HepG2 (cell line): ENCODE results near the gene METAP1. TPM values are rescaled to one million over a fixed set of nuclear protein-coding genes. Genes with fewer than 3 reads are reported as not detected.

Experiments used
- ATAC-seq: fragments of 200-7000 bp; cut with Tn5 transposase; 3 replicates; pipeline ENCODE4 v1.9.1; 2020; ENCODE audit warnings: mild to moderate bottlenecking, moderate library complexity
- BruUV-seq: library from RNA; stranded (reverse); fragments of 400-500 nt; replicated peaks from 2 replicates; lab custom pipeline; 2021; lab: Mats Ljungman, UMichigan
- CTCF ChIA-PET: fragments of 300-600 bp; formaldehyde crosslinking; extraction: SDS; loops from one replicate; lab custom pipeline; 2021; ENCODE audit warnings: low total read pairs, inconsistent platforms, low intra/inter-chr PET ratio; lab: Yijun Ruan, JAX
- POLR2A ChIA-PET: fragments of 350-600 bp; sonication (Branson Sonifier 250); formaldehyde crosslinking; loops from one replicate; lab custom pipeline; 2020; ENCODE audit warnings: antibody characterized with exemption, inconsistent platforms; lab: Yijun Ruan, JAX
- DNase-seq: peaks from one replicate; pipeline ENCODE4 v3.0.0-alpha.2; 2015; ENCODE audit warnings: low spot score
- FAIRE-seq: peaks from 3 replicates; lab custom pipeline; 2011; peaks lifted over from hg19 to GRCh38; lab: Jason Lieb, UNC
- H2AFZ ChIP-seq: one replicate; pipeline ENCODE4 v1.6.1; 2011; ENCODE audit warnings: low read length, inconsistent platforms
- H3K27ac ChIP-seq: fragments of 300-600 bp; 3 replicates; pipeline ENCODE4 v1.8.0; 2011; ENCODE audit warnings: mixed run types, mild to moderate bottlenecking, mixed read lengths, low read length, inconsistent platforms; ENCODE audit not compliant: insufficient read depth; ENCODE audit errors: extremely low read length
- H3K27me3 ChIP-seq, 2 experiments: fragments of 200-600 bp in 1 of 2; 2 replicates in 1 of 2; 3 replicates in 1 of 2; pipeline versions ENCODE4 v1.6.0 to v1.8.0; 2011; ENCODE audit warnings: low read length in 2 of 2, mild to moderate bottlenecking in 2 of 2, moderate library complexity in 2 of 2, inconsistent platforms in 1 of 2; ENCODE audit not compliant: insufficient read depth in 2 of 2, control insufficient read depth in 1 of 2
- H3K36me3 ChIP-seq, 2 experiments: fragments of 200-600 bp in 1 of 2; replicated peaks in 1 of 2; 2 replicates in 1 of 2; 3 replicates in 1 of 2; pipeline versions ENCODE4 v1.5.1 to v1.8.0; 2011; ENCODE audit warnings: low read length in 2 of 2, inconsistent platforms in 1 of 2; ENCODE audit not compliant: insufficient read depth in 2 of 2, control insufficient read depth in 1 of 2
- H3K4me1 ChIP-seq: 2 replicates; pipeline ENCODE4 v1.5.1; 2012; ENCODE audit warnings: low read length, inconsistent platforms; ENCODE audit not compliant: insufficient read depth
- H3K4me2 ChIP-seq: 2 replicates; pipeline ENCODE4 v1.6.0; 2011; ENCODE audit warnings: low read depth, low read length, inconsistent platforms
- H3K4me3 ChIP-seq, 3 experiments: fragments of 200-600 bp in 1 of 3; sonication (generic), shearing (Covaris generic) in 1 of 3; replicated peaks in 1 of 3; 2 replicates each; pipeline ENCODE4 v1.5.1; 2011 to 2016; ENCODE audit warnings: low read length in 3 of 3, inconsistent platforms in 2 of 3, low read depth in 2 of 3, mild to moderate bottlenecking in 2 of 3, control low read depth in 1 of 3, mixed read lengths in 1 of 3; ENCODE audit not compliant: insufficient read depth in 1 of 3
- H3K79me2 ChIP-seq: one replicate; pipeline ENCODE4 v1.6.1; 2011; ENCODE audit warnings: low read length, inconsistent platforms; ENCODE audit not compliant: insufficient read depth
- H3K9ac ChIP-seq: 2 replicates; pipeline ENCODE4 v1.6.0; 2011; ENCODE audit warnings: mild to moderate bottlenecking, low read depth, low read length, inconsistent platforms; ENCODE audit not compliant: insufficient read depth
- H3K9me3 ChIP-seq: 2 replicates; pipeline ENCODE4 v1.5.1; 2012; ENCODE audit warnings: mild to moderate bottlenecking, low read length
- H4K20me1 ChIP-seq: 2 replicates; pipeline ENCODE4 v1.6.0; 2011; ENCODE audit warnings: inconsistent platforms, mild to moderate bottlenecking, low read length, moderate library complexity; ENCODE audit not compliant: insufficient read depth
- BRD4 ChIP-seq: sonication (generic); formaldehyde crosslinking; IDR thresholded peaks from 2 replicates; pipeline ENCODE4 v1.4.0; 2020; ENCODE audit warnings: missing genetic modification reagents
- CHD4 ChIP-seq: fragments of 200-600 bp; sonication (generic); IDR thresholded peaks from 2 replicates; pipeline ENCODE4 v1.7.0; 2017; ENCODE audit warnings: mild to moderate bottlenecking, low read length, borderline replicate concordance
- CREM ChIP-seq, 2 experiments: sonication (generic) in 1 of 2; formaldehyde crosslinking in 1 of 2; IDR thresholded peaks; 2 replicates each; pipeline versions ENCODE4 v1.4.0 to v1.6.1; 2016 to 2020; ENCODE audit warnings: antibody characterized with exemption in 1 of 2, mild to moderate bottlenecking in 1 of 2, missing genetic modification reagents in 1 of 2
- DMAP1 ChIP-seq: IDR thresholded peaks from 2 replicates; pipeline ENCODE4 v1.6.1; 2016
- HNRNPK ChIP-seq: fragments of 200-400 bp; formaldehyde crosslinking; IDR thresholded peaks from 2 replicates; pipeline ENCODE4 v1.6.1; 2018; ENCODE audit warnings: low read length, low read depth, moderate library complexity, mild to moderate bottlenecking; ENCODE audit not compliant: poor library complexity, severe bottlenecking
- JUNB ChIP-seq: sonication (generic); formaldehyde crosslinking; IDR thresholded peaks from 2 replicates; pipeline ENCODE4 v1.8.0; 2022; ENCODE audit warnings: missing genetic modification reagents, mild to moderate bottlenecking, borderline replicate concordance
- NFE2 ChIP-seq: sonication (generic); formaldehyde crosslinking; IDR thresholded peaks from 2 replicates; pipeline ENCODE4 v1.4.0; 2020; ENCODE audit warnings: missing genetic modification reagents
- RXRB ChIP-seq: IDR thresholded peaks from 2 replicates; pipeline ENCODE4 v1.6.1; 2016; ENCODE audit warnings: borderline replicate concordance, missing genetic modification reagents, missing compliant biosample characterization
- STAT5B ChIP-seq: sonication (generic); formaldehyde crosslinking; IDR thresholded peaks from 2 replicates; pipeline ENCODE4 v1.4.0; 2020; ENCODE audit warnings: missing genetic modification reagents
- ZNF367 ChIP-seq: sonication (generic); formaldehyde crosslinking; IDR thresholded peaks from 2 replicates; pipeline ENCODE4 v1.4.0; 2020; ENCODE audit warnings: missing genetic modification reagents, borderline replicate concordance
- ZSCAN20 ChIP-seq: sonication (generic); formaldehyde crosslinking; IDR thresholded peaks from 2 replicates; pipeline ENCODE4 v1.4.0; 2020; ENCODE audit warnings: missing genetic modification reagents, mild to moderate bottlenecking, borderline replicate concordance
- WGBS: methylation state at CpG from one replicate; pipeline ENCODE4 v1.1.6; 2017; ENCODE audit warnings: low lambda C conversion rate; 5-methylcytosine and 5-hydroxymethylcytosine counted together
- in situ Hi-C: cut with HindIII; loops from 2 replicates; pipeline ENCODE4 v1.10.0; 2017; ENCODE audit warnings: low pct_unique_long_range_greater_than_20kb; ENCODE audit not compliant: extremely low pct_ligation_motif_present
- intact Hi-C: fragments of 100-400 bp; cut with micrococcal nuclease; formaldehyde crosslinking; loops from one replicate; pipeline ENCODE4 v1.10.0; 2022; ENCODE audit not compliant: unreplicated experiment
- polyA plus RNA-seq, 8 experiments: library from polyadenylated mRNA; depleted of rRNA in 3 of 8; stranded (reverse) in 7 of 8; unstranded in 1 of 8; fragments of >200 nt; fragmentation: Illumina TruSeq in 4 of 8; extraction: Trizol in 4 of 8; gene quantifications; 2 replicates each; pipeline versions ENCODE4 v1.2.1 to v1.2.3, GENCODE V29; 2011 to 2016; ENCODE audit warnings: low read depth in 4 of 8, missing spikeins in 1 of 8, mixed read lengths in 1 of 8; ENCODE audit not compliant: insufficient read depth in 1 of 8
- total RNA-seq, 5 experiments: library from RNA; depleted of rRNA; stranded (reverse); fragments of >200 nt; fragmentation: Illumina TruSeq; extraction: Trizol; gene quantifications; 2 replicates each; pipeline ENCODE4 v1.2.3, GENCODE V29; 2016; ENCODE audit warnings: low read depth in 1 of 5
- TF ChIP-seq, protein P1 (sequence below): sonication (generic); formaldehyde crosslinking; IDR thresholded peaks from 2 replicates; pipeline ENCODE4 v1.5.0; 2020; ENCODE audit warnings: mild to moderate bottlenecking, missing genetic modification reagents, moderate library complexity
- TF ChIP-seq, protein P2 (sequence below): IDR thresholded peaks from 2 replicates; pipeline ENCODE4 v1.6.1; 2016; ENCODE audit warnings: missing biosample characterization, missing genetic modification reagents, low read depth
- TF ChIP-seq, protein P3 (sequence below), 2 experiments: sonication (generic) in 1 of 2; formaldehyde crosslinking in 1 of 2; IDR thresholded peaks; 2 replicates each; pipeline versions ENCODE4 v1.5.1 to v1.6.1; 2011 to 2020; ENCODE audit warnings: borderline replicate concordance in 1 of 2, low read depth in 1 of 2, low read length in 1 of 2, mild to moderate bottlenecking in 1 of 2, missing genetic modification reagents in 1 of 2, moderate library complexity in 1 of 2

Gene METAP1
- total and polyA plus RNA-seq, 2 of the 13 experiments (the other 11 are each of a cell fraction or from before 2014, with no cell fraction given), result 44.9 to 53.5 TPM

DNA sequence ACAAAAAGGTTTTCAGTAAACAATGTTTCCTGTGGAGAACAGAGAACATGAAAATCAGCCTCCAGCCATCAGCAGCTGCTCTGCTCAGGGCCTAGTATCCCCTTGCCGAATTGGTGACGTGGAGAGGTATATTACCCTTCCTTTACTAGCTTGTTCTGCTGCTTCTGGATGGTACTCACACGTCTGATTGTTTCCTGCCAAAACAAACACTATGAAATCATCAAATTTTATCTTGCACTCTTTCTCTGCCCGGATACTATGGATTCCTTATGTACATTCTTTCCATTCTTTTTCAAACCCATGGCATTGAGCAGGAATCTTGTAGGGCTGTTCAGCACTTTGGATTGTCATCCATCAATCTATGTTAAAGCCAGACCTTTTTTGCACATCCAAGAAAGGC, 18.8 kb upstream of the METAP1 start (continued):
- TF ChIP-seq HNRNPK, result no peak
- no peak for TF ChIP-seq ZSCAN20 (CRISPR knock-in tag)
- no peak for TF ChIP-seq CREM (IDR thresholded peaks at IDR 0.05)
- TF ChIP-seq CREM (CRISPR knock-in tag; IDR thresholded peaks at IDR 0.05), result no peak
- TF ChIP-seq CHD4, result no peak
- TF ChIP-seq RXRB (CRISPR knock-in tag), result no peak
- TF ChIP-seq, protein P1, sequence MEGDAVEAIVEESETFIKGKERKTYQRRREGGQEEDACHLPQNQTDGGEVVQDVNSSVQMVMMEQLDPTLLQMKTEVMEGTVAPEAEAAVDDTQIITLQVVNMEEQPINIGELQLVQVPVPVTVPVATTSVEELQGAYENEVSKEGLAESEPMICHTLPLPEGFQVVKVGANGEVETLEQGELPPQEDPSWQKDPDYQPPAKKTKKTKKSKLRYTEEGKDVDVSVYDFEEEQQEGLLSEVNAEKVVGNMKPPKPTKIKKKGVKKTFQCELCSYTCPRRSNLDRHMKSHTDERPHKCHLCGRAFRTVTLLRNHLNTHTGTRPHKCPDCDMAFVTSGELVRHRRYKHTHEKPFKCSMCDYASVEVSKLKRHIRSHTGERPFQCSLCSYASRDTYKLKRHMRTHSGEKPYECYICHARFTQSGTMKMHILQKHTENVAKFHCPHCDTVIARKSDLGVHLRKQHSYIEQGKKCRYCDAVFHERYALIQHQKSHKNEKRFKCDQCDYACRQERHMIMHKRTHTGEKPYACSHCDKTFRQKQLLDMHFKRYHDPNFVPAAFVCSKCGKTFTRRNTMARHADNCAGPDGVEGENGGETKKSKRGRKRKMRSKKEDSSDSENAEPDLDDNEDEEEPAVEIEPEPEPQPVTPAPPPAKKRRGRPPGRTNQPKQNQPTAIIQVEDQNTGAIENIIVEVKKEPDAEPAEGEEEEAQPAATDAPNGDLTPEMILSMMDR, result no peak
- TF ChIP-seq ZNF367 (CRISPR knock-in tag), result no peak

DNA sequence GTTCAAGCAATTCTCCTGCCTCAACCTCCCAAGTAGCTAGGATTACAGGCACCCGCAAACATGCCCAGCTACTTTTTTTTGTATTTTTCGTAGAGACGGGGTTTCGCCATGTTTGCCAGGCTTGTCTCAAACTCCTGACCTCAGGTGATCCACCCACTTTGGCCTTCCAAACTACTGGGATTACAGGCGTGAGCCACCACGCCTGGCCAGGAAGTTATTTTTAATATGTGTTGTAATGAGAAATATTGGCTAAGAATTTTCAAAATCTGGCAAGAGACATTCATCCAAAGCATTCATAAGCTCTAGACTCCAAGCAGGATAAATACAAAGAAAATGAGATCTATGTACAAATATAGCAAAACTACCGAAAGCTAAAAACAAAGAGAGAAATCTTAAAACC, 18.0 kb upstream of the METAP1 start:
- Histone ChIP-seq H3K27ac (no peak overlapping the region), H3K79me2 (no peaks in the 10 kb centered on the region), H3K4me3 (no peak overlapping the region), H4K20me1 (no peaks in the 10 kb centered on the region), H3K9ac (no peak overlapping the region), H3K4me1 (no peaks in the 10 kb centered on the region), H3K4me2 (no peak overlapping the region), H2AFZ (no peak overlapping the region), H3K9me3 (no peaks in the 10 kb centered on the region), H3K36me3 (no peaks in the 10 kb centered on the region), H3K27me3 (no peaks in the 10 kb centered on the region)
- TF ChIP-seq BRD4 (CRISPR knock-in tag) (no peak), NFE2 (CRISPR knock-in tag) (no peak), RXRB (CRISPR knock-in tag) (no peak), JUNB (CRISPR knock-in tag) (no peak), STAT5B (CRISPR knock-in tag) (no peak), DMAP1 (CRISPR knock-in tag) (no peak)
- TF ChIP-seq, protein P2, sequence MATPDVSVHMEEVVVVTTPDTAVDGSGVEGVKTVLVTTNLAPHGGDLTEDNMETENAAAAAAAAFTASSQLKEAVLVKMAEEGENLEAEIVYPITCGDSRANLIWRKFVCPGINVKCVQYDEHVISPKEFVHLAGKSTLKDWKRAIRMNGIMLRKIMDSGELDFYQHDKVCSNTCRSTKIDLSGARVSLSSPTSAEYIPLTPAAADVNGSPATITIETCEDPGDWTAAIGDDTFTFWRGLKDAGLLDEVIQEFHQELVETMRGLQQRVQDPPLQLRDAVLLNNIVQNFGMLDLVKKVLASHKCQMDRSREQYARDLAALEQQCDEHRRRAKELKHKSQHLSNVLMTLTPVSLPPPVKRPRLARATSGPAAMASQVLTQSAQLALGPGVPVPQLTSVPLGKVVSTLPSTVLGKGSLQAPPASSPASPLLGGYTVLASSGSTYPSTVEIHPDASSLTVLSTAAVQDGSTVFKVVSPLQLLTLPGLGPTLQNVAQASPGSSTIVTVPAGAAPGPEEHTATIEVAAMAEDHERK, result no peak
- TF ChIP-seq, protein P3, sequence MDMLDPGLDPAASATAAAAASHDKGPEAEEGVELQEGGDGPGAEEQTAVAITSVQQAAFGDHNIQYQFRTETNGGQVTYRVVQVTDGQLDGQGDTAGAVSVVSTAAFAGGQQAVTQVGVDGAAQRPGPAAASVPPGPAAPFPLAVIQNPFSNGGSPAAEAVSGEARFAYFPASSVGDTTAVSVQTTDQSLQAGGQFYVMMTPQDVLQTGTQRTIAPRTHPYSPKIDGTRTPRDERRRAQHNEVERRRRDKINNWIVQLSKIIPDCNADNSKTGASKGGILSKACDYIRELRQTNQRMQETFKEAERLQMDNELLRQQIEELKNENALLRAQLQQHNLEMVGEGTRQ (IDR thresholded peaks at IDR 0.05; ENCODE audit: low read depth, low read length), result no peak
- TF ChIP-seq, protein P3 (CRISPR knock-in tag; IDR thresholded peaks at IDR 0.05; ENCODE audit: borderline replicate concordance), result no peak
- ATAC-seq (no peak), DNase-seq (no peak), FAIRE-seq (no peak)
- BruUV-seq, result no TSS peak
- intact Hi-C loops, result no loop called here
- ChIA-PET CTCF (no interaction called here), POLR2A (no interaction called here)
- in situ Hi-C loops, result no loop called here
- WGBS, result 55% methylated on average over 7 of the region's 7 CpGs
